GM18511 (cell line): Measurements from ENCODE around the gene PRSS3.
"Not testable (repeated sequence)": the region's sequence is repeated elsewhere in the genome, so short reads cannot be mapped to it uniquely, and the experiment has no call there.

ENCODE experiments used
- ATAC-seq: cut with Tn5 transposase; IDR thresholded peaks from one replicate; pipeline ENCODE4 v1.9.1; 2021; ENCODE audit warnings: mild to moderate bottlenecking, moderate library complexity; ENCODE audit not compliant: unreplicated experiment

PRSS3 gene

DNA sequence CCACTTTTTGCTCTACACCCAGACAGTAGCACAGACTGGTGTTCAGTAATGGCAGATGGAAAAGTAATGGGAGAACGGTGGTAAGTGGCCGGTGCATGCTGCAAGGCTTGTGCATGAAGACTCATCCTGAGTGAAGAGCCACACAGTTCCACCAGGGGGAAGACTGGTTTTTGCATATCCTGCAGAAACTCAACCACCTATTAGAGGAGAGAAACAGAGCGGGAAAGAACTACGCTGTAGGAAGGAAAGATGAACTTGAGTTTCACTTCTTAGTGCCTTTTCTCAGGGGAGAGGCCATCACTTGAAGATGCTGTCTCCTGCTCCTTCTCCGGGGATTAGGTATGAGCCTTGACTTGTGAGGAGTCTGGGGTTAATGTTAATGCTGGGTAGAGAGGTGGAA lies 9.4 kb upstream of the PRSS3 start:
- ATAC-seq, result no peak

DNA sequence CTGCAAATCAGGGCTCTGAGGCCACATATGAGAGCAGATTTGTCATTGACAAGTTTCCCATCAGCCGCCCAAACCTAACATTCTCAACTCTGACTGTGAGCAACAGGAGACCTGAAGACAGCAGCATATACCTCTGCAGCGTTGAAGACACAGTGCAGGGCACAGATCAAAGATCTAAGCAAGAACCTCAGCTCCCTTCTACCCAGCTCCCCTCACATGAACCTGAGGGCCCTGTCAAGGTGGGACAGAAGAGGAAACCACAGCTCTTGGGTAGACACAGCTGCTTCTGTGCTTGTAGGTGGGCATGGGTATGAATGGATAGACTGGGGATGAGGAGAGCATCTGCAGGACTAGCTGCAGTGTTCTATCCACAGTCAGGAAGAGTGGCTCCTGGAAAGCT lies 8.7 kb upstream of the PRSS3 start:
- no peak for ATAC-seq

DNA sequence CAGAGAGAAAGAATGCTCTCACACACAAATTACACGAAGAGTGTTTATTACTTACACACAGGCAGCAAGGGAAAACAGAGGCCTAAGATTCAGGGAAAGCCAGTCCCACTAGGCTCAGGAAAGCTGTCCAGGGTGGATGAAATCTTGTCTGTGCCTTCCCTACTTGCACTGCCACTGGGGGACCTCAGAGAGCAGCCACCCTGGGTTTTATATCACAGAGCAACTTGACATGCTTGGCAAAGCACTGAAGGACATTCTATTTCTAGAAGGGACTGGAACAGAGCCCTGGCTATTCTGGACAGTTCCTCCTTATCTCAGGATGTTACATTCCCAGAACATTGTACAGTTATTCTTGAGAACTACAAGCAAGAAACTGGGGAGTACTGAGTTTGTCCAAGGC lies 7.5 kb upstream of the PRSS3 start:
- ATAC-seq, result no peak

GRCh38 chr9:33789429-33789828 lies 5.9 kb upstream of the PRSS3 start:
- ATAC-seq, result not testable (repeated sequence)

DNA sequence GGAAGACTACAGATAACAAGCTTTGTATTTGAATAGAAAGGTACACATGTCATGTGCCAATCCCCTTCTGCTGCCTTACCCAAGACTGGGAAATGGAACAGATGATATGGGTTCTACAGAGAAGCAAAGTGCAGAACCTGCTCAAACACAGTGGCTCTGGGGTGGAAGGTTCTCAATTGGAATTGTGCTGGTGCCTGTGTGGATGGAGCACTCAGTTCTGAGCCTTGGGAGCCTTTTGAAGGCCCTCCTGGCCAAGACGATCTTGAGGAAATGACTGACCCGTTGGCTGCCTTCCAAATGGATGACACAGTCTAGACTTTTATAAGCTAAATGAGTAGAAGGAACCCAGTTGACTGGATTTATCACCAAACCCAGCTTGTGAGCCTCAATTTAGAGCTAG lies 4.2 kb upstream of the PRSS3 start:
- ATAC-seq, result no peak

DNA sequence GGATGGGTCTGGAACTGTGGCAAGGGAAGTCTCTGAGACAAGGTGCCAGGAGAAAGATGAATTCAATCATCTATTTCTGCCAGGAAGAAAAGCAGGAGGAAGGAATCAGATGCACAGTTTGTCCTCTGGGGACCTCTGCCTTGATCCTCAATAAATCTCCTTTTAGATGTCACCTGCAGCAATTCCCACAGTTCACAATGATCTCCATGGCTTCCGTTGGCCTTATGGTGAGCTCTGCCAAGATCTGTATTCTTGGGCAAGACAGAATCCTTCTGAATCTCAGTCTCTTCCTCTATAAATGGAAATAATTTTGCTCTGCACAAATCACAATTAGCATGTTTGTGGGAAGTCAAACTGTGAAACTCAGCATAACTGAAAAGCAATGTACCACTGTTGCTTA lies 1.9 kb upstream of the PRSS3 start:
- ATAC-seq, result not testable (repeated sequence)

- no peak for ATAC-seq
Observed at GRCh38 chr9:33794560-33794959, 801 bp upstream of the PRSS3 start.

- no peak for ATAC-seq
Observed at GRCh38 chr9:33795819-33796218, 458 bp downstream of the PRSS3 start.

DNA sequence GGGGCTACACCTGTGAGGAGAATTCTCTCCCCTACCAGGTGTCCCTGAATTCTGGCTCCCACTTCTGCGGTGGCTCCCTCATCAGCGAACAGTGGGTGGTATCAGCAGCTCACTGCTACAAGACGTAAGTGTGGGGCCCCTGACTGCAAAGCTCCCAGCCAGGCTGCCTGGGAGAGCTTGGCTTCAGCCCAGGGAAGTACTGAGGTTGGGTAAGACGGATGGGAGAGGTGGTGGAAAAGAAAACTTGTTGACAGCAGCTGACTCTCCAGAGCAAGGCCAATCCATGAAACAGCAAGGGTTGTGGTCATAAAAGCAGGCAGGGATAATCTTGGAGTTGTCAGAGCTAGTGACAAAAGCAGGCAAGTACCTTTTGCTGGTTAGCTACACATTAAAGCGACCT lies 1.3 kb downstream of the PRSS3 start:
- not testable (repeated sequence) for ATAC-seq

- no peak for ATAC-seq
Observed at GRCh38 chr9:33797837-33798236, 2.5 kb downstream of the PRSS3 start.

DNA sequence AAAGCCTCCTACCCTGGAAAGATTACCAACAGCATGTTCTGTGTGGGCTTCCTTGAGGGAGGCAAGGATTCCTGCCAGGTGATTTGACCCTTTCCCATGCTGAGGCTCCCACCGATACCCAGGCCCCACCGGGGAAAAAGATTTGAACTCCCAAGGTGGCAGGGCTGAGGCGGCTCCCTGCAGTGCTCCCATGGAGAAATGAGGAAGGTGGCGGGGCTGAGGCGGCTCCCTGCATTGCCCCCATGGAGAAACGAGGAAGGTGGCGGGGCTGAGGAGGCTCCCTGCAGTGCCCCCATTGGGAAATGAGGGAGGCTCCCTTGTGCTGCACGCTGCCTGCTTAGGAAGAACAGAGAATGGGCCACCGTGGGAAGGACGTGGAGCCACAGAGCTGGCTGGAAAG lies 3.2 kb downstream of the PRSS3 start:
- no peak for ATAC-seq

DNA sequence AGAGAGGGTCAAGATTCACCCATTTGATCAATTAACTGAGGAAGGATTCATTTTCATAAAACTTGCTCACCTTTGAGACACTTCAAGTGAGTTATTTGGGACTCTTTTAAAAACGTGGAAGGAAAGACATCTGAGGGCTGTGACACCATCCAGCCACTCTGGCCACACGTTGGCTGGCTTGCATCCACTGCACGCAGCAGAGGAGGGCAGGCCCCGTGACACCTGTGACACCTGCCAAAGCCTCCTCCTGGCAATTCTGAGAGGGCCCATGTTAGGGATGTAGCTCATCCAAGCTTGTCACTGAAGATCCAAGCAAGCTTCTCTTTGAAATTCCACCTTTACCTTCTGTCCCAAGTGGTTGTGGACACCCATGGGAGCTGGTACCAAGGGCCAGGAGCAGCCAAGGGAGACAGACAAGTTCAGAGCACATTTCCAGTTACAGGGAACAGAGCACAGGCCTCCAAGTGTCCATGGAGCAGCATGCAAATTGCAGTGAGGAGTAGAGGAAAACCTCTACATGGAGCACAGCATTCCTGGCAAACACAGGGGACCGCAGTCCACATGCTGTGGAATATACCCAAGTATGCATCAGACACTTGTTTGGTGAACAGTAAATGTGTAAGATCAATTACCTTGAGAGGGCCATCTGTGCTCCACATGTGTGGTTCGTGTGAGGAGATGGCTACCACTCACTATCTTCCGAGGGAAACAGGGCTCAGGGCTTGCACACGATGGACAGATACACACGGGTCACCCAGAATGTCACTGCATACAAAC lies 4.8 kb downstream of the PRSS3 start:
- ATAC-seq, result no peak

- ATAC-seq, result no peak
Observed at GRCh38 chr9:33800886-33801285, 5.5 kb downstream of the PRSS3 start.

- not testable (repeated sequence) for ATAC-seq
Observed at GRCh38 chr9:33801943-33802500, 6.7 kb downstream of the PRSS3 start.

GRCh38 chr9:33804196-33804595 lies 8.8 kb downstream of the PRSS3 start:
- not testable (repeated sequence) for ATAC-seq

DNA sequence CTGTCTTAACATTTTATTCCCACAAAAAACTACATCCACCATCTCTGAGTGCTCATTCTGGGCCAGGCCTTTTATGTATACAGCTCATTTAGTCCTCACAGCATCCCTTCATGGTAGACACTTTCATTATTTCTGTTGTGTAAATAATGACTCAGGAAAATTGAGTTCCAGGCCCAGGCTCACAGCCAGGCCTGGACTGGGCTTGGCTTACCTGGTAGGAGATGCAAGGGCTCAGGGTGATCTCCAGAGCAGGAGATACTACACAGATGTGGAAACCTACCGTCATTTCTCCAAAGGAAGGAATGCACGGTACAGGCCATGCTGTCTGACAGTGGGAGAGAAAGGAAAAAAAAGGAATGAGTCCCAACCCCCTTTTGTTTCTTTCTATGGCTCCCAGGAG lies 11.8 kb downstream of the PRSS3 start:
- ATAC-seq, result not testable (repeated sequence)

GRCh38 chr9:33808979-33809322 lies 13.6 kb downstream of the PRSS3 start:
- ATAC-seq, result peak; percentile 44

GRCh38 chr9:33809506-33809905 lies 14.1 kb downstream of the PRSS3 start:
- no peak for ATAC-seq

DNA sequence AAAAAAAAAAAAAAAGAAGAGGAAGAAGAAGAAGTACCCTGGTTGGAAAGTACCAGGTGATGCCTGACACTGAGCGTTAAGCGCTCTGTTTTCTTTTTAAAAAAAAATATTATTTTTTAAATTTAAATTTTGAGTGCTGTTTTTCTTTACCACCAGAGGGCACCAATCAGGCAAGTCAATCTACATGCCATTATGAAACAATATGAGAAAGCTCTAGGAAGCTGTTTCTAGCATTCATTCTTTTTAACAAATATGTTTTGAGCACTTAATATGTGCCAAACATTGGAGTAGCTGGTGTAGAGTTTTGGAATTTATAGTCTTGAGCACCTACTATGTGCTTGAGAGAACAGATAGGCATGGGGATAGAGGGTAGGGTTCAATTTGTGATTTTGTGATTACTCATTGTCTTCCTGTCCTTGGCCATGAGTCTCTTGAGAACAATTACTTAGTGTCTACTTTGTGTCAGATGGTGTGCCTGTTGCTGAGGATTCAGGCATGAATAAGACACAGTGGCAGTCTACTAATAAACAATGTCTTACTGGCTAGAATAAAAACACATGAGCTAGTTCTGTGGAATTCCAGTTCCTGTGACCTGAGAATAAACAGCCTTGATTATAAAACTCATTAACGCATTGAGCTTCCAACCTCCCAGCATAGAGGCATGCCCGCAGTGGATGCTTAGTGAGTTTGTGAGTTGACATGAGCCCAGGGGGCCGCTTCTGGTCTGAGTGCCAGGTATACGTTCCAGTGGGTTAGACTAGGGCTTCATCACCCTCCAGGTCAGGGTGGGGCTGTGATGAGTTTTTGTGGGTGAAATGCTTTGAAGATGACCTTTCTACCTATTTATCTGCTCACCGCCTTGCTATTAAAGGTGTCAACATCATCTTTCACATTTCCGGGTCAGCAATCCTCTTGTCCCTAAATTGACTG lies 18.6 kb downstream of the PRSS3 start:
- no peak for ATAC-seq

DNA sequence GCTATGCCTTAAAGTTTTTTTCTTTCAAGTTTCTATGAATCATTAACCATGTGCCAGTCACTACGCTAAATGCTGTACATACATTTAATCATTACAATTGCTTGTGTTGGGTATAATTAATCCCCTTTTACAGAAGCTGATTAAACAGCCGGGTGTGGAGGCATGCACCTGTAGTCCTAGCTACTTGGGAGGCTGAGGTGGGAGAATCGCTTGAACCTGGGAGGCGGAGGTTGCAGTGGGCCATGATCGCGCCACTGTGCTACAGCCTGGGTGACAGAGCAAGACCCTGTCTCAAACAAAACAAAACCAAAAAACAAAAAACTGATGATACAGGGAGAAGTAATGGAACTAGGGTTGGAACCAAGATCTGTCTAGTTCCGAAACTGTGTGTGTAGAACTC lies 20.4 kb downstream of the PRSS3 start:
- ATAC-seq, result no peak

DNA sequence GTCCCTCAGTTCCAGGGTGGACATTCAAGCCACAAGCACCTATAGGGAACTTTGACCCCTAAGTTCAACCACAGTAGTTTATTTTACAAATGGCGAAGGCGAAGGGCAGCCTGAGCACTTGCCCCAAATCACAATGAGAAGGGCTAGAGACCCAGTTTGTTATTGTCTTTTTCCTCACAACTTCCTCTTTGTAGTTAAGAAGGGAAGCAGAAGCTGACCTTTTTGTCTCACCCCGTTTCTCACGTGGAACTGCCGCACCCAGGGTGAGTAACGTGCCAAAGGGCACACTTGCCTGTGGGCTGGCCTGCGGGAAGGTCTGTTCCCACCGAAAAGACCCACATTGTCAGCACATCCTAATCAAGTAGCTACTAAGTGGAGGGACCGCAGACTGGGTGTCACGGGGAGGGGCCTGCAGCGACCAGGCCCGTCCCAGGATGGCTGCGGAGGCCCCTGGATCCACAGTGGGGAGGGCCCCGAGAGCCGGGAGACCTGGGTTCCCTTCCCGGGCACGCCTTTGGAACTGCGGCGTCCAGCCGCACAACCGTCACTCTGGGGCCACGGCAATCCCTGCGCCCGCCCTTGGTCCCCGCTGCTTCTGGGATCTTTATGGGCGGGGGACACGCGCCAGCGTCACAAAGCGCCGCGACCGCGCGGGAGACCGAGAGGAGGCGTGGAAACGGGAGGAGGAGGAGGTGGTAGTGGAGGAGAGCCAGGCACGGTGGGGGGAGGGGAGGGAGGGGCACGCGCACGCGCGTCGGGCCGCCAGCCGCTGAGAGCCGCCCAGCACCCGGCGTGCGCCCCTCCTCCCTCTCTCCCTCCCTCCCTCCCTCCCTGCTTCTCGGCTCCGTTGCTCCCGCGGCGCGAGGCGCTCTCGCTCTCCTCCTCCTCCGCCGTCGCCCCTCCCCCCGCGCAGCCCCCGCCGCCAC lies 21.2 kb downstream of the PRSS3 start, which contains the start of gene UBE2R2:
Gene UBE2R2 (plus strand): TSS at position 834 of the 926 bp plus-strand sequence. CDS start 598 bp downstream, outside the sequence.
- peak; percentile 72 for ATAC-seq
